Natural killer cell (primary cell): ENCODE results near the gene CKMT2. TPM values are rescaled to one million over a fixed set of nuclear protein-coding genes. Genes with fewer than 3 reads are reported as not detected.

Experiments used
- ATAC-seq, 3 donors: fragments of 150-1000 bp in 2 of 3; fragments of 200-7000 bp in 1 of 3; cut with Tn5 transposase; 1 replicate in 1 of 3; 2 replicates in 2 of 3; pipeline ENCODE4 v1.10.0; 2021; ENCODE audit warnings: mild to moderate bottlenecking in 2 of 3, moderate library complexity in 2 of 3
- DNase-seq, 2 donors: peaks; one replicate each; pipeline versions ENCODE4 v3.0.0 to v3.0.0-alpha.2; 2013 to 2021; ENCODE audit warnings: mixed read lengths in 1 of 2
- H3K27ac ChIP-seq: one replicate; pipeline ENCODE4 v1.5.1; 2013; ENCODE audit warnings: mild to moderate bottlenecking, low read length
- H3K27me3 ChIP-seq: one replicate; pipeline ENCODE4 v1.6.1; 2013; ENCODE audit warnings: low read length; ENCODE audit not compliant: control insufficient read depth, insufficient read depth
- H3K36me3 ChIP-seq: one replicate; pipeline ENCODE4 v1.6.1; 2013; ENCODE audit warnings: low read length; ENCODE audit not compliant: control insufficient read depth, insufficient read depth
- H3K4me1 ChIP-seq: one replicate; pipeline ENCODE4 v1.6.1; 2013; ENCODE audit warnings: low read length; ENCODE audit not compliant: control insufficient read depth, insufficient read depth
- H3K4me3 ChIP-seq: one replicate; pipeline ENCODE4 v1.5.1; 2013; ENCODE audit warnings: low read length
- H3K9me3 ChIP-seq: one replicate; pipeline ENCODE4 v1.6.1; 2013; ENCODE audit warnings: low read length; ENCODE audit not compliant: control insufficient read depth, insufficient read depth
- H3K27ac Mint-ChIP-seq, 2 donors: one replicate each; pipeline ENCODE4 v1.8.0; 2022; ENCODE audit warnings: mild to moderate bottlenecking in 2 of 2, mixed read lengths in 2 of 2, moderate library complexity in 1 of 2
- H3K27me3 Mint-ChIP-seq, 2 donors: one replicate each; pipeline ENCODE4 v1.8.0; 2022; ENCODE audit warnings: low read depth in 2 of 2, mixed read lengths in 2 of 2
- H3K36me3 Mint-ChIP-seq: one replicate; pipeline ENCODE4 v1.8.0; 2022; ENCODE audit warnings: mixed read lengths
- H3K4me1 Mint-ChIP-seq, 2 donors: one replicate each; pipeline ENCODE4 v1.8.0; 2022; ENCODE audit warnings: mixed read lengths in 2 of 2
- H3K4me3 Mint-ChIP-seq: one replicate; pipeline ENCODE4 v1.8.0; 2022; ENCODE audit warnings: mild to moderate bottlenecking, moderate library complexity, mixed read lengths
- H3K9me3 Mint-ChIP-seq, 2 donors: one replicate each; pipeline ENCODE4 v1.8.0; 2022; ENCODE audit warnings: mixed read lengths in 2 of 2
- CTCF ChIP-seq: fragments of 200-600 bp; IDR thresholded peaks from one replicate; pipeline ENCODE4 v1.8.0; 2022; ENCODE audit warnings: antibody characterized with exemption
- WGBS: methylation state at CpG from one replicate; pipeline ENCODE4 v1.1.7; 2013; ENCODE audit warnings: missing lambda C conversion rate; ENCODE audit not compliant: insufficient coverage; 5-methylcytosine and 5-hydroxymethylcytosine counted together
- intact Hi-C: fragments of 100-400 bp; cut with micrococcal nuclease; formaldehyde crosslinking; loops from one replicate; pipeline ENCODE4 v1.14.2; 2022
- total RNA-seq, 4 donors: library from RNA; stranded (reverse); fragments of 120-200 nt in 1 of 4; gene quantifications; one replicate each; pipeline versions ENCODE4 v1.2.3 to v1.2.4, GENCODE V29; 2013 to 2022

The CKMT2 gene
- total RNA-seq, 3 donors from 2014 or later (not counting 1 experiment from before 2014, with no cell fraction given) = not detected

GRCh38 chr5:81315336-81315735, 82.2 kb downstream of the CKMT2 start:
- H3K27ac Mint-ChIP-seq = no peak overlapping the region
- H3K9me3 ChIP-seq = no peaks in the 10 kb centered on the region
- no peaks in the 10 kb centered on the region for H3K36me3 Mint-ChIP-seq
- H3K9me3 Mint-ChIP-seq = peaks cover 0 to 2% of the 10 kb centered on the region in 2 donors
- peaks cover 29% of the 10 kb centered on the region for H3K36me3 ChIP-seq
- H3K4me1 ChIP-seq = no peaks in the 10 kb centered on the region
- no peak overlapping the region for H3K27ac ChIP-seq
- no peak for DNase-seq
- no peak for ATAC-seq
- no peak overlapping the region for H3K4me3 ChIP-seq
- WGBS = no CpG with 5 or more reads among the region's 1 CpG
- intact Hi-C loops = no loop called here
- TF ChIP-seq CTCF = no peak
- no peaks in the 10 kb centered on the region for H3K27me3 Mint-ChIP-seq
- no peaks in the 10 kb centered on the region for H3K27me3 ChIP-seq
- H3K4me3 Mint-ChIP-seq = no peak overlapping the region
- H3K4me1 Mint-ChIP-seq = no peaks in the 10 kb centered on the region

- no peaks in the 10 kb centered on the region for H3K4me1 Mint-ChIP-seq
- WGBS = 100% methylated on average over 3 of the region's 4 CpGs
- H3K36me3 ChIP-seq = peaks cover 24% of the 10 kb centered on the region
- H3K36me3 Mint-ChIP-seq = no peaks in the 10 kb centered on the region
- no peak for ATAC-seq
- no peaks in the 10 kb centered on the region for H3K27me3 ChIP-seq
- H3K4me3 ChIP-seq = no peak overlapping the region
- no peak overlapping the region for H3K4me3 Mint-ChIP-seq
- H3K27ac Mint-ChIP-seq = no peak overlapping the region
- no peak for TF ChIP-seq CTCF
- H3K9me3 ChIP-seq = no peaks in the 10 kb centered on the region
- H3K27ac ChIP-seq = no peak overlapping the region
- DNase-seq = no peak
- H3K9me3 Mint-ChIP-seq = peaks cover 0 to 2% of the 10 kb centered on the region in 2 donors
- no peaks in the 10 kb centered on the region for H3K4me1 ChIP-seq
- intact Hi-C loops = no loop called here
- H3K27me3 Mint-ChIP-seq = no peaks in the 10 kb centered on the region
These were observed 82.7 kb downstream of the CKMT2 start for GRCh38 chr5:81315830-81316229.

Other genes starting within 250 kb of the CKMT2 start
- 10 to 100 TPM in 1 of 3 donors, 1 to 10 TPM in 2; 9.4 to 10.8 (median 9.8) TPM for gene ZCCHC9, start 68.3 kb downstream of the CKMT2 start, total RNA-seq
- not detected for gene ACOT12, start 160.8 kb downstream of the CKMT2 start, total RNA-seq